GM12873 (cell line): ENCODE measurements around the gene LTBP1.

Experiments used
- CTCF ChIP-seq: IDR thresholded peaks from 2 replicates; pipeline ENCODE4 v1.5.1; 2012; ENCODE audit warnings: low read depth, mild to moderate bottlenecking, moderate library complexity, low read length, control low read depth; ENCODE audit not compliant: insufficient read depth; ENCODE audit errors: missing control alignments

The LTBP1 gene

GRCh38 chr2:33005057-33005456 lies 58.3 kb downstream of the LTBP1 start:
- TF ChIP-seq CTCF = no peak

- TF ChIP-seq CTCF = no peak
These were observed 62.0 kb downstream of the LTBP1 start for GRCh38 chr2:33008716-33009115.

- TF ChIP-seq CTCF = no peak
These were observed 62.5 kb downstream of the LTBP1 start for GRCh38 chr2:33009249-33009648.

GRCh38 chr2:33011373-33011772 lies 64.6 kb downstream of the LTBP1 start:
- no peak for TF ChIP-seq CTCF

GRCh38 chr2:33011941-33012340 lies 65.2 kb downstream of the LTBP1 start:
- TF ChIP-seq CTCF = no peak

- TF ChIP-seq CTCF = no peak
These were observed 66.9 kb downstream of the LTBP1 start for GRCh38 chr2:33013684-33014110.

GRCh38 chr2:33014268-33014667 lies 67.5 kb downstream of the LTBP1 start:
- TF ChIP-seq CTCF = no peak
